ENCODE results near the gene LIG1. TPM values are rescaled to one million over a fixed set of nuclear protein-coding genes. Genes with fewer than 3 reads are reported as not detected.

LIG1 gene
- total and polyA plus RNA-seq, 9 of the 15 experiments (the other 6 are each of a cell fraction or from before 2014, with no cell fraction given), result 9.6 to 114 (median 71.1) TPM

- TF ChIP-seq POLR2AphosphoS5 (IDR thresholded peaks at IDR 0.05; ENCODE audit: control insufficient read depth, insufficient read depth, low read depth, low read length), result 0 out of 2 replicates have a peak, but pooled peaks have one; percentile 55
- TF ChIP-seq DEAF1 (CRISPR knock-in tag; IDR thresholded peaks at IDR 0.05), result no peak
- peak; percentile 87 for TF ChIP-seq EGR1 (conservative IDR thresholded peaks at IDR 0.05)
- no peak for TF ChIP-seq MTF1 (CRISPR knock-in tag; IDR thresholded peaks at IDR 0.05; ENCODE audit: borderline replicate concordance)
- no peak for TF ChIP-seq GTF2B (IDR thresholded peaks at IDR 0.05; ENCODE audit: extremely low read depth, insufficient read length)
- no peak for TF ChIP-seq THRA (IDR thresholded peaks at IDR 0.05)
- no peak for TF ChIP-seq MAFF (IDR thresholded peaks at IDR 0.05; ENCODE audit: low read length)
- TF ChIP-seq HNRNPH1 (optimal IDR thresholded peaks at IDR 0.05; ENCODE audit: low read depth, low read length), result no peak
- peak; percentile 97 for TF ChIP-seq ZNF197 (CRISPR knock-in tag; IDR thresholded peaks at IDR 0.05; ENCODE audit: low read depth)
- no peak for TF ChIP-seq CHAMP1 (IDR thresholded peaks at IDR 0.05)
- TF ChIP-seq ZNF609 (CRISPR knock-in tag; IDR thresholded peaks at IDR 0.05; ENCODE audit: borderline replicate concordance), result no peak
- no peak for TF ChIP-seq MIER1 (IDR thresholded peaks at IDR 0.05; ENCODE audit: low read depth)
- no peak for TF ChIP-seq ZNF408 (CRISPR knock-in tag; IDR thresholded peaks at IDR 0.05; ENCODE audit: low read depth)
- no peak for TF ChIP-seq PTBP1 (IDR thresholded peaks at IDR 0.05; ENCODE audit: low read depth, low read length)
- peak; percentile 64; the same call in 1 of the 2 replicates for TF ChIP-seq SAFB (IDR thresholded peaks at IDR 0.05; ENCODE audit: borderline replicate concordance, low read depth, low read length)
Observed at GRCh38 chr19:48169939-48170803, at the start of gene LIG1, which contains the start of gene ZSWIM9 (continued).

Data from K562 (cell line).